Measurements from ENCODE around the gene EZR.

GRCh38 chr6:158865769-158866168 is 46.6 kb upstream of the EZR start:
- no peak for TF ChIP-seq ZNF274 (IDR thresholded peaks at IDR 0.05; ENCODE audit: low read depth, low read length)
- no peak for TF ChIP-seq YY1 (IDR thresholded peaks at IDR 0.05; ENCODE audit: insufficient read depth, insufficient read length)

All from NT2/D1 (cell line).